ENCODE results near the gene PIEZO1.

The PIEZO1 gene

DNA sequence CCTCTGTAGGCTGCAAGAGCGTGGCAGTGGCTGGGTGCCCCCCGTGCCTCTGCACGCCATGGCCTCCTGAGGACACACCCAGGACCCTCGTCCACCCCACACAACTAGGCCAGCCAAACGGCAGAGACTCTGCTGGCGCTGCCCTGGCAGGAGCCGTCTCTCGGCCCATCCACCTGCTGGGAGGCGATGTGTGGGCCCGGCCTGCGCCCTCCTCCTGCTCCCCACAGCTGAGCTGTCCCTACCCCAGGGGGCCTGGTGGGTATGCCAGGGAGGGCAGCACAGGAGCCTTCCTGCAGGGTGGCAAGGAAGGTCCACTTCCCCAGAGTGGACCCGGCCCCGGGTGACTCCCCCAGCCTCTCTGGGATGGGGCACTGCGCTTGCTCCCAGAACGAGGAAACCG, 85.8 kb downstream of the PIEZO1 start:
- no peak for FAIRE-seq

DNA sequence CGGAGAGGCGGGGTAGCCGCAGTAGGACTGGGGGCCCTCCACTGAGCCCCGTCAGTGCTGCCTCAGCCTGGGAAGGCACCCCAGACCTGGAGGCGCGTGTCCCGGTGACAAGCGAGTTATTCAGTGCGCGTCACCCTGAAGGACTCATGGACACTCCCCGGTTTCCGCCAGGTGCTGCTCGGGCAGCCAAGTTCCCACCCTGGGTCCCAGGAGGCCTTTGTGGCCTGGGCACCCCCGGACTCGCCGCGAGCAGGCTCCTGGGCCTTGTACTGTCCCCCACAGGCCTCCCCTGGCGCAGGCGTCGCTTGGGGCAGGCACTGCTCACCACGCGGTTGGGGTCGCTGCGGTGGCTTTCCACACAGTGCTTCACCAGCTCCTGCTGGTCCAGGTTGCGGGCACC, 86.4 kb downstream of the PIEZO1 start:
- no peak for FAIRE-seq

GRCh38 chr16:88697831-88698615, 87.0 kb downstream of the PIEZO1 start:
- no peak for FAIRE-seq

DNA sequence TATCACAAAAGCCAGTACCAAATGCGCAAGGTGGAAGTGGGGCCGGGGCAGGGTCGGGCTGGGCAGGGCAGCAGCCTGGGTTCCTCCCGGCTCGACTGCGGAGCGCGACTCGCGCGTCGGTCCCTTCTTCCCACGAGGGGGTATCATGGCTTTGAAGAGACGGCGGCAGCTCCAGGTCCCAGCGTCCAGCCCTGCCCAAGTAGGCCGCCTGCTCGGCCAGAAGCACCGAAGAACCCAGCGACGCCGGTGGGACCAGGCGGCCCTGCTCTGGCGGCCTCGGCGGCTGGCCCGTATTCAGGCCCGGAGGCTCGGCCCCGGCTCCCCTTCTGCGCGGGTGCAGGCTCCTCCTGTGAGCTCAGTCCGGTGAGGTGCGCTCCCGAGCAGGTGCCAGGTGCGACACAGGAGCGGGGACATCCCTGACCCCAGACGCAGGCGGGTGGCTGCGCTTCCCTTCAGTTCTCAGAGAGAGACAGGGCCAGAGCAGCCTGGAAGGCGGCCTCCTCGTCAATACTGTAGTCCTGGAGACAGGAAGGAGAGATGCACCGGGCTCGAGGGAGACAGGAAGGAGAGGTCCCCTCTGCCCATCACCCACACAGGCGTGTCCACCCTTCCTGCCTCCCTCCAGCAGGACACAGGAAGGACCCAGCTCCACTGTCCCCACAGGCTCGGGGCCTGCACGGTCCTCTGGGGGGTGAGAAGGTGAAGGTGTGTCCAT, 87.7 kb downstream of the PIEZO1 start:
- no peak for FAIRE-seq

GRCh38 chr16:88696441-88696840, 88.6 kb downstream of the PIEZO1 start:
- FAIRE-seq: no peak

DNA sequence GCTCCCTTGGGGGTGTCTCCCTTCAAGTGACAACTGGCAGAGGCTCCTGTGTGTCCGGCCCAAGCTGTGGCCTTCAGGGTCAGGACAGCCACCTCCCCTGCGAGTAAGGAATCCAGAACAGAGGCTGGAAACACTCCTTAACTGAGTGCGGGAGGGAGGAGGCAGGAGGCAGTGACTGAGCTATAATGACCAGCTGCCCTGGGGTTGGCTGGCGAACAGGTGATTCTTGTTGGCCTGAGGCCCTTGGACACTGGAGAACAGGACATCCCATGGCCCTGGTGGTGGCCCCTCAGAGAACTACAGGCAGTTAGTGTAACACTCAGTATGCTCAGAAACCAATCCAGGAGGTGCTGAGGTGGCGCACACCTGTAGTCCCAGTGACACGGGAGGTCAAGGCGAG, 89.3 kb downstream of the PIEZO1 start:
- FAIRE-seq: no peak

DNA sequence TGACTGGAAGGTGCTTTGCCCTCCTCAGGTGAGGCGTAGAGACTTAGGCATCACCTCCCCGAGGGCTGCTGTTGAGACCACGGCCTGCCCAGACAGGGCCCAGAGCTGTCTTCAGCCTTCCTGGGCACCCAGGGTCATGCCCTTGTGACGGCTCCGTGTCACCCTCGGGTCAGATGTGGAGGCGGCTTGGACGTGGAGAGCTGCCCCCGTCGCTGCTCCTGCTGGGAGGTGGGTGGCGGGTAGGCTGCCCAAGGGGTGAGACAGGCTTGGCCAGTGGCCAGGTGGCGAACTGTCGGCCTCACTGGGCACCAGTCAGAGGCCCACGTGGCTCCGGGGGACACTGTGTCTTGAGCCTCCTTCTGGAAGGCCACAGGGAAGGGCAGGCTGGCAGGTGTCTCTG, 89.8 kb downstream of the PIEZO1 start:
- FAIRE-seq: no peak

DNA sequence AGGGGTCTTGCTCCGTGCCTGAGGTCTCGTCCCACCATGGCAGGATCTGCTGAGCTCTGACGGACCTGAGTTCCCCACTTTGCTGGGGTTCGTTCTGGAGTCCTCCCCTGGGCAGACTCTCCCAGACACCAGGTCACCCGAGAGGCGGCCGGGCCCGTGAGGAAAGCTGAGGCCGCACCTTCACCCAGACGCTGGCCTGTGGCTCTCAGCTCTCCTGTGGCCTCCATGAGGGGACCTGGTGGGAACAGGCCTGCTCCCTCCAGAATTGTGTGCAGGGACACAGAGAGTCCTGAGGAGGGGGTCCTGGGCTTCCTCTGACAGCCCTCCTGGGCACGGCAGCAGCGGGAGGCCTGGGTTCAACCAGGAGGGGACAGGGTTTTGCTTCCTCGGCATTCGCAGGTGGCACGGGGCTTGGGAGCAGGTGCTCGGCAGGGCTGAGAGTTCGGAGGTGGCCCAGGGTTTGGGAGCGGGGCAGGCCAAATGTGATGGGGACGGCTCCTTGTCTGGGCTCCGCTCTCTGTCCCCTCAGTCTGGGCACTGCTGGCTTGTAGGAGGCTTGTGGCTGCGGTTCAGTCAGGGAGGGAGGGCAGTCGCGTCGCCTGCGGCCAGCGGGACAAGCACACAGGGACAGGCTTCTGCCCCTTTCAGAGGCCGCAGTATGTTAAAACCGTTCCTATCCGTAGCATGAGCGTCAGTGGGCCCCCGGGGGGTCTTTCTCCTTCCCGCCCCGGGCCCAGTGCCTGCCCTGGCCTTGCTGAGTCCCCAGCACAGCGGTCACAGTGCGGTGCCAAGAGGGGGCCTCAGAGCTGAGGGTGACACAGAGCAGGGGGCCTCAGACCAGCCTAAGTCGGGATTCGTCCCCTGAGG, 90.6 kb downstream of the PIEZO1 start:
- FAIRE-seq: no peak

DNA sequence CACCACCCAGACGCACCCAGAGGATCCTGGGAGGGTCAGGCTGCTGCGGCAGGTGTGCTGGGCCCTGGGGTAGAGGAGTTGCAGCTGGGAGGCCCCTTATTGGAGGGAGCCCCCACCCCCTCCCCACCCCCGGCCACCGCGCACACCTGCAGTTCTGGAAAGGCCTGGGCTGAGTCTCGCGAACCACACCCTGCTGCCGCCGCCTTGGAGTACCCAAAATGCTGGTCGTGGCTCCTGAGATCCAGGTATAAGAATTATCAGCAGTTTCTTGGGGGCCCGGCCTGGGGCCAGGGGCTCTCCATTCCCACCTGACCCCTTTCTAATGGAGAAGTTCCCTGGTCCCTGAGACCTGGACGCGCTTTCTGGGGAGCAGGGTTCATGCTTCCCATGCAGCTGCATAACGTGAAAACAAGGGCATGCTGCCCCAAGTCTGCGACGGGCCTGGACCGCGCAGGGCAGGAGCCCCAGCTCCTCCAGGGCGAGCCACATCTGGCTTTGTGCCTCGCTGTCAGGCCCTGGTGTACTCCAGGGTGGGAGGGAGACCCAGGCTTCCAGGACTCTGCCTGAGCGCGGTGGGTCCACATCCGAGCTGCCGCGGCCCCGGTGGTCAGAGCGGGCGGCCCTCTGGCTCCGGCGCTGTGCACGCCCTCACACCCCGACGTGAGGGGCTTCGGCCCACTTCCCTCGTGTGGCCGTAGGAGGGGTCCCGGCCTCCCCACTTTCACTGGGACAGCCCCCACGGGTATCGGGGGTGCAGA, 91.4 kb downstream of the PIEZO1 start:
- no peak for FAIRE-seq

DNA sequence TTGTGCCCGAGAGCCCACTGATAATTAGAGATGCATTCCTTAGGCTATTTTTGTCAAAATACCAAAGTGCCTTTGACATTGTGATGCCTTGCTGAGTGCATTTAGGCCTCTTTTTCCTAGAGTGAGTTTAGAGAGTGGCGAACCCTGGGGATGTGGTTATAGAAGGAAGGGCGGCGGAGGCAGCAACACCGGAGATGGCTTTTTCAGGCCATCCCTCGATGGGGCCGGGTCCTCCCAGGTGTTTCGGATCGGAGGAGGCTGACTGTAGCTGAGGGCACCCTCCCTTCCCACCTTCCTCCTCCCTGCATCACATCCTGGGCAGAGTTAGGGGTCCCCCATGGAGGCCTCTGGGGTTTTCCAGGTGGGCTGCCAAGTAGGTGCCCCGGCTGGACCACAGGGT, 92.2 kb downstream of the PIEZO1 start:
- FAIRE-seq: no peak

GRCh38 chr16:88691924-88692560, 93.0 kb downstream of the PIEZO1 start:
- FAIRE-seq: no peak

DNA sequence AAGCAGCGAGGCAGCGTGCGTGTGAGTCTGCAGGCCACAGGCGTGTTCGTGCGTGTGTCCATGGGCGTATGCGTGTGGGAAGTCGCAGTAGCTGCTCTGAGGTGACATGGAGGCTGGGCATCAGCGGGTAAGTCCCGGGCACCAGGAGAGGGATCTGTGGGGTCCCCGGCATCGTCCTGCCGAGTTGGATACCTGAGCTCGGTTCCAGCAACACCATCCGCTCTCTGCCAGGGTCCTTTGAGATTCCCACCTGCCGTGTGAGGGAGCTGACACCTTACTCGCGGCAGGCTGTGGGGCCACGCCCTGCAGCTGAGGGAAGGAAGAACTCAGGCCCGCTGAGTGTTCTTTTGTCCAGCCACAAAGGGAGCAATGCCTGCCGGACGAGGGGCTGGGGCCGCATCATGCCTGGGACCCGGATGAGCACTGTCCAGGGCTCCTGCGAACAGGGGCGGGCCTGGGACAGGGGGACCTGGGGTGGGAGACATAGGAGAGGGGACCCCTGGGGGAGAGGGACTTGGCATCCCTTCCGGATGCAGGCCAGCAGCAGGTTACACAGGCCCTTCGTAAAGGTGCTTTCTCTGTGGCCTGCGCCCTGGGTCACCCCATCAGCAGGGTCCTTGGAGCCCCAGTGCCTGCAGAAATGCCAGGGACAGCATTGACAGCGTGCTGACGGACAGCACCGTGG, 93.7 kb downstream of the PIEZO1 start:
- no peak for FAIRE-seq

GRCh38 chr16:88690341-88691128, 94.5 kb downstream of the PIEZO1 start:
- FAIRE-seq: no peak

DNA sequence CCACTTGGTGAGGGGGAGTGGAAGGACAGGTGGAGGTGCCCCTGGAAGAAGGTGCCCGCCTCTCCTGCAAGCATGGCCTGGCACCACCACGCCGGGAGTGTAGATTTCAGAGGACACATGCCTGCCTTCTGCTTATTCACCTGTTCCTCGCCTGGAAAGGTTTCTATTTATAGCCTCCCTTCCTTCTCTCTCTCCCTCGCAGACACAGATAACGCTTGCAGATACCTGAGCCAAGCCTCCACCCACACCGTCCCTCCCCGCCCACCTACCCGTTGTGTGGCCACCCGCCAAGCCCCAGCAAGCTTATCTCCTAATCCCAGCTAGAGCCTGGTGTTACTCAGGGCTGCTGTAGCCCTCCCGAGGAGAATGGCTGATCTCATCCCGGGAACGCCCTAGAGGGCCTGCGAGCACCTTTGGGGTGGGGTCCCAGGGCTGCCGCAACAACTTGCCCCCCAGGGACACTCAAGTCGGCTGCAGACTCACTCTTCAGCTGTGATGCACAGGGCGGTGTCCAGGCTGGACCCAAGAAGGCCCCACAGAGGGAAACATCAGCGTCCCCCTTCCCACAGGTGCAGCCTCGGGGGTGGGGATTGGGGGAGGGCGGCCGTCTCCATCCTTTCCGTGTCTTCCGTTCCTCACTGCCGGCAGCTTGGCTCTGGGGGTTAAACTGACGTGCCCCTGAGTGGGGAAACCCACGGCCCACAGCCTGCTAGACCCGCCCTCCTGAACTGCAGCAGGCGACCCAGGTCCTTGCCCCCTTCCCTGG, 96.8 kb downstream of the PIEZO1 start:
- FAIRE-seq: no peak

DNA sequence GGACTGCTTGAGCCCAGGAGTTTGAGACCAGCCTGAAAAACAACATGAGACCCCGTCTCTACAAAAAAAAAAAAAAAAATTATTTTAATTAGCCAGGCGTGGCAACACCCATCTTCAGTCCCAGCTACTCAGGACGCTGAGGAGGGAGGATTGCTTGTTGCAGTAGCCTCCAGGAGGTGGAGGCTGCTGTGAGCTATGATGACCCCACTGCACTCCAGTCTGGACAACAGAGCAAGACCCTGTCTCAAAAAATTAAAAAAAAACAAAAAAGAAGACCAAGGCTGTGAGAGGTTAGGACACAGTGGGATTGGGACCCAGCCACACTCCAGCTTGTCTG, 97.4 kb downstream of the PIEZO1 start:
- FAIRE-seq: no peak

GRCh38 chr16:88687254-88687576, 97.8 kb downstream of the PIEZO1 start:
- FAIRE-seq: no peak

DNA sequence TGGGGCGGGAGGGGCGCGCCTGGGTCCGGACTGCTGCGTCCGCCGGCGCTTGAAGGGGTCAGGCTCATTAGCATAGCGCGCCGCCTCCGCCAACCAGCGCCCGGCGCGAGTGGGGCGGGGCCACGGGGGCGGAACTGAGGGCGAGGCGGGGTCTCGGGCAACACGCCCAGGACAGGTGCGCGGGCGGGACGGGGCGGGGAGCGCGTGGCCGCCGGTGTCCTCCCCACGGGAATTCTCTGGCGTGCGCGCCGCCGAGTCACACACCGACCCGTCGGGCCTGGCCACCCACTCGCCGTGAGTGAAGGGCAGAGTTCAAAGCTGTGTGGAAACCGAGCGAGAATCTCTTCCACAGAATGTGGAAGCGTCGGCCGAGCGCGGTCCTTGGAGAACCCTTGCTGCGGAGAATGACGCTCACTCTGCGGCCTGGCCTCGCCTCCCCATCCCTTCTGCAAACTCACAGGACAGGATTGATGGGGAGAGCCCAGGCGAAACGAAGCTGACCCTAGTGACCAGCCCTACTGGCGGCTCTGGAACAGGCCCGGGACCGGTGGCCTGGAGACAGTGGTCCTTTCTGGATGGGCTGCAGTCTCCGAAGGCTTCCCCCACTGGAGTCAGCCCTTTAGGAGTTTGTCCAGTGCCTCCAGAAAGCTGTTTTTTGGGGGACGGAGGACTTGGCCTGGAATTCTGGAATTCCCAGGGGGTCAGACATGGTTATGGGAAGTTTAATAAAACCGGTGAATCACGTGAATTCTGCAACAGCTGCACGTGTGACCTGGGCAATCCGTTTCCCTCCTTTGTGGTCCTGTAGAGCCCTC, 98.4 kb downstream of the PIEZO1 start, which contains the start of gene SNAI3:
Gene SNAI3 (minus strand): TSS at position 69 of the 815 bp plus-strand sequence. CDS start 101 bp downstream, outside the sequence.
- no peak for FAIRE-seq

DNA sequence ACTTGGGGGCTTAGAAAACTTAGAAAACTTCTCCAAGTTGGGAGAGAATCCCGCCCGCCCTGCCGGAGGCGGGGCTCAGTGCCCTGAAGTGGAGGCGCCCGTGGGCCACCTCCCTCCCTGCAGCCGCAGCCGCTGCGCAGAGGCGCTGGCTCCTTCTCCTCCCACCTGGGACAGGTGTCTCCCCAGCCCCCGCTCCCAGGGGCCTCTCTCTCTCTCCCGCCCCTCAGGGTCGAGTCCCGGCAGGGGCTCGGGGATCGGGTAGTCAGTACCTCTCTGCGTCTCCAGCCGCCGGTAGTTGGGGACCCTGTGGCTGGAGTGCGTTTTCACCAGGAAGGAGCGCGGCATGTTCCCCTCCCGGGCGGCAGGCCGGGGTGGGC, 99.0 kb downstream of the PIEZO1 start:
- no peak for FAIRE-seq

Data from A204.1 (cell line).